BJ (cell line): Measurements from ENCODE around the gene CDH2. TPM values are rescaled to one million over a fixed set of nuclear protein-coding genes. Genes with fewer than 3 reads are reported as not detected.

Source experiments
- CTCF ChIA-PET: fragments of 350-600 bp; formaldehyde crosslinking; extraction: SDS; loops from one replicate; lab custom pipeline; 2021; ENCODE audit warnings: antibody characterized with exemption, inconsistent platforms; lab: Yijun Ruan, JAX
- POLR2A ChIA-PET: fragments of 300-600 bp; sonication (Branson Sonifier 250); formaldehyde crosslinking; extraction: SDS; loops from one replicate; lab custom pipeline; 2021; ENCODE audit warnings: antibody characterized with exemption; lab: Charles Lee
- DNase-seq: peaks from one replicate; pipeline ENCODE4 v3.0.0-alpha.2; 2011; ENCODE audit warnings: low read depth
- H3K27me3 ChIP-seq: 2 replicates; pipeline ENCODE4 v1.6.0; 2011; ENCODE audit warnings: low read length; ENCODE audit not compliant: control insufficient read depth, insufficient read depth
- H3K36me3 ChIP-seq: 2 replicates; pipeline ENCODE4 v1.5.1; 2011; ENCODE audit warnings: low read length; ENCODE audit not compliant: control insufficient read depth, insufficient read depth
- H3K4me3 ChIP-seq: 2 replicates; pipeline ENCODE4 v1.5.1; 2011; ENCODE audit warnings: low read depth, mild to moderate bottlenecking, control low read depth, low read length
- polyA plus RNA-seq: library from polyadenylated mRNA; depleted of rRNA; stranded (reverse); fragments of >200 nt; gene quantifications from 2 replicates; pipeline ENCODE4 v1.2.3, GENCODE V29; 2011
- TF ChIP-seq, protein P1 (sequence below): IDR thresholded peaks from 2 replicates; pipeline ENCODE4 v1.5.1; 2011; ENCODE audit warnings: low read depth, mild to moderate bottlenecking, control low read depth, inconsistent platforms, low read length, moderate library complexity; ENCODE audit not compliant: insufficient read depth

CDH2 gene
- polyA plus RNA-seq, 1 experiment = 180 TPM

DNA sequence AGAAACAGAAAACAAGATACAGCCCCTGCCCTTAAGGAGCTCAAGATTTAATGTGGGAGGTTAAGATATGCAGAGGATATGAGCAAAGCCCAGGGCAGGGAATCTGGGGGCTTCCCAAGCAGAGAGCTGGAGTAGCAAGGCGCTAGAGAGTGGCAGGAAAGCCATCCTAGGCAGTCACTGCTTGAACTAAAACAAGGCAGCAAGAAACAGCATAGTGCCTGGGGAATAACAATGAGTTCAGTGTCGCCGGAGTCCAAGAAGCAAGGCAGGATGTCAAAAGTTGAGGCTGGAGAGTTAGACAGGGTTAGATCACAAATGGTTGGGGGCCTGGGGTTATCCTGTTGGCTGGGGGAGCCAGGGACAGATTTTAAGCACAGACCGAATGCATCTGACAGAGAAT lies 24.6 kb downstream of the CDH2 start:
- TF ChIP-seq, protein P1, sequence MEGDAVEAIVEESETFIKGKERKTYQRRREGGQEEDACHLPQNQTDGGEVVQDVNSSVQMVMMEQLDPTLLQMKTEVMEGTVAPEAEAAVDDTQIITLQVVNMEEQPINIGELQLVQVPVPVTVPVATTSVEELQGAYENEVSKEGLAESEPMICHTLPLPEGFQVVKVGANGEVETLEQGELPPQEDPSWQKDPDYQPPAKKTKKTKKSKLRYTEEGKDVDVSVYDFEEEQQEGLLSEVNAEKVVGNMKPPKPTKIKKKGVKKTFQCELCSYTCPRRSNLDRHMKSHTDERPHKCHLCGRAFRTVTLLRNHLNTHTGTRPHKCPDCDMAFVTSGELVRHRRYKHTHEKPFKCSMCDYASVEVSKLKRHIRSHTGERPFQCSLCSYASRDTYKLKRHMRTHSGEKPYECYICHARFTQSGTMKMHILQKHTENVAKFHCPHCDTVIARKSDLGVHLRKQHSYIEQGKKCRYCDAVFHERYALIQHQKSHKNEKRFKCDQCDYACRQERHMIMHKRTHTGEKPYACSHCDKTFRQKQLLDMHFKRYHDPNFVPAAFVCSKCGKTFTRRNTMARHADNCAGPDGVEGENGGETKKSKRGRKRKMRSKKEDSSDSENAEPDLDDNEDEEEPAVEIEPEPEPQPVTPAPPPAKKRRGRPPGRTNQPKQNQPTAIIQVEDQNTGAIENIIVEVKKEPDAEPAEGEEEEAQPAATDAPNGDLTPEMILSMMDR = no peak
- H3K36me3 ChIP-seq = no peaks in the 10 kb centered on the region
- POLR2A ChIA-PET = no interaction called here
- no peak overlapping the region for H3K4me3 ChIP-seq
- H3K27me3 ChIP-seq = no peaks in the 10 kb centered on the region
- CTCF ChIA-PET = interaction anchor here (1.2 kb wide), 1 partner anchor 26 kb away, joined by 4 read pairs; no protein-coding TSS in a partner anchor
- DNase-seq = no peak

DNA sequence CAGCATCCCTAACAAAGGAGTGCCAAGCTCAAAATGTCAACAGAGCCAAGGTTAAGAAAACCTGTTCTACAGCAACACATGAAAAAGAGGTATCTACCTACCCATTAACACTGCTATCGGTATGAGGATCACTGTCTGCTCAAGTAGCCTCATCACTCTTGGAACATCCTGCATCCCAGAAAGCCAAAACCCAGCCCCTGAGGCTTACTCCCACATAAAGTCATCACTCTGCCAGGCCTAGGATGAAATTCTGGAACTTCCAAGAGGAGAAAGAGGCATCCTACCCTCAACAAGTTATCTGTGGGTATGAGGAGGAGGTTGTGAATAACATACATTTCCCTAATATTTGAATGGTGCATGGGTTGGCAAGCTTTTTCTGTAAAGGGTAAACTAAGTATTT lies 25.5 kb downstream of the CDH2 start:
- DNase-seq = no peak
- no peak overlapping the region for H3K4me3 ChIP-seq
- ChIA-PET CTCF (no interaction called here), POLR2A (no interaction called here)
- no peaks in the 10 kb centered on the region for H3K27me3 ChIP-seq
- TF ChIP-seq, protein P1 = no peak
- H3K36me3 ChIP-seq = no peaks in the 10 kb centered on the region

DNA sequence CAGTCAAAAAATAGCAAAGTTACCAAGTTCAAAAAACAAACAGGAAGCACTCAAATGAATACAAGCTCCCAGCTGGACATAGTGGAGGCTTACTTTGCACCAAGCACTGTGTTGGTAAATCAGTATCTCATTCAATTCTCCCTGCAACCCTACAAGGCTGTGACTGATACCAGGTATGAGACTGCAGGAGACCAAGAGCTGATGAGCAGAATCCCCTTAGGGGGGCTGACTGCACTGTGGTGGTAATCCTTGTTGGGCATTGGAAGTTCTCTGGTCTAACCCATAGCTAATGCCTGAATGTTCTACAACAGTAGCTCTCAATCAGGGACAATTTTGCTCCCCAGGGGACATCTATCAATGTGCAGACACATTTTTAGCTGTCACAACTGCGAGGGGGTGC lies 26.0 kb downstream of the CDH2 start:
- TF ChIP-seq, protein P1 = no peak
- Histone ChIP-seq H3K36me3 (no peaks in the 10 kb centered on the region), H3K27me3 (no peaks in the 10 kb centered on the region), H3K4me3 (no peak overlapping the region)
- ChIA-PET POLR2A (no interaction called here), CTCF (no interaction called here)
- no peak for DNase-seq

DNA sequence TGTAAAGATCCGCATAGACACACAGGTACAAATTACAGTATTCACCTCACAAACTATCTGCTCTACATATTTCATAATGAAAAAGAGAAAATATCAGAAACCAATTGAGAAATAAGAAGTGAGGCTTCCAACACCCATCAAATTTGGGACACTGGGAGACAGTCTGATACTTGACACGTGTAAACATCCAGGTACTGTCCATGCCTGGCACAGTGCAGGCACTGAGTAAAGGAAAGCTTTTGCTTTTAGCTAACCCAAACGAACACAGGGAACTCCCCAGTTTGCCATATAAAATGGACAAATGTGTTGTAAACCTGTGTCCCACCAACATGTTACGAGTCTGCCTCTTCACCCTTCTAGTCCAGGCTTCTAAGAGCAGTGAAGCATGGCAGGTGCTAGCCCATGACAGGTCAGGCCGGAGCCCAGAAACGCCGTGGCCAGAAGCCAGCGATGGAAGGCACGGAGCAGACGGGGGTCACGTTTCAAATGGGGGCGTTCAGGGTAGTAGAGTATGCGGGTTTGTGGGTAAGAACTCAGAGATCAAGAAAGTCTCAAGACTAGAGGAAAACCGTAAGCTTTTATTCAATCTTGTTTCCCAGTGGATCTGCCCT lies 27.0 kb downstream of the CDH2 start:
- TF ChIP-seq, protein P1 = no peak
- no peak overlapping the region for H3K4me3 ChIP-seq
- H3K36me3 ChIP-seq = no peaks in the 10 kb centered on the region
- ChIA-PET CTCF (no interaction called here), POLR2A (no interaction called here)
- DNase-seq = no peak
- H3K27me3 ChIP-seq = no peaks in the 10 kb centered on the region

DNA sequence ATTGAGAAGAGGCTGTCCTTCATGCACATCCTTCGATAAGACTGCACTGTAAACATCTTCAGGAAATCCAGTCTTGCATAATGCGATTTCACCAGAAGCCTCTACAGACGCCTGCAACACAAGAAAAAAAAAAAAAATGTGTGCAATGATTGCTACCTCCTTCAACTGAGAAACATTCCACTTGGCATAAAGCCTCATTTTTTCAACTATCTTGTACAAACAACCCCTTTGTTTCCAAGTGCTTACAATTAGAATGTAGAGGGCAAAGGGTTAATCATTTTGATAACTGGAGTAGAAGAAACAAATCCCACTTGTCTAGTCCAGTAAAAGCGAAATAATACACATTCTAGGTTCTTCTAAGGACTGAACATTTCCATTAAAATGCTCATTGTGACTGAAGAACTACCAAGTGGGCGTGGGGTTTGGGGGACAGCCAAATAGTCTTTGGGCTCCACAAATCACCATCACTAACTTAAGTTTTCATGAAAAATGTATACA lies 29.2 kb downstream of the CDH2 start:
- ChIA-PET CTCF (interaction anchor here (0.6 kb wide), 1 partner anchor 134 kb away, joined by 3 read pairs; no protein-coding TSS in a partner anchor), POLR2A (no interaction called here)
- H3K4me3 ChIP-seq = no peak overlapping the region
- TF ChIP-seq, protein P1 = no peak
- no peaks in the 10 kb centered on the region for H3K36me3 ChIP-seq
- no peak for DNase-seq
- H3K27me3 ChIP-seq = no peaks in the 10 kb centered on the region
